Measurements from ENCODE around the gene LPP.

LPP gene

GRCh38 chr3:188489639-188490405 lies 335.9 kb downstream of the LPP start:
- TF ChIP-seq CTCF (IDR thresholded peaks at IDR 0.05; ENCODE audit: control insufficient read depth, insufficient read depth, low read depth, low read length, missing control alignments): no peak
- no peak for DNase-seq (ENCODE audit: low read depth)
- H3K4me3 ChIP-seq (ENCODE audit: control insufficient read depth, low read depth, low read length): no peak overlapping the region

GRCh38 chr3:188490416-188490815 lies 336.5 kb downstream of the LPP start:
- no peak overlapping the region for H3K4me3 ChIP-seq (ENCODE audit: control insufficient read depth, low read depth, low read length)
- no peak for TF ChIP-seq CTCF (IDR thresholded peaks at IDR 0.05; ENCODE audit: control insufficient read depth, insufficient read depth, low read depth, low read length, missing control alignments)
- no peak for DNase-seq (ENCODE audit: low read depth)

- TF ChIP-seq CTCF (IDR thresholded peaks at IDR 0.05; ENCODE audit: control insufficient read depth, insufficient read depth, low read depth, low read length, missing control alignments): no peak
- no peak overlapping the region for H3K4me3 ChIP-seq (ENCODE audit: control insufficient read depth, low read depth, low read length)
- no peak for DNase-seq (ENCODE audit: low read depth)
These were observed 337.3 kb downstream of the LPP start for GRCh38 chr3:188491276-188491687.

- no peak for DNase-seq (ENCODE audit: low read depth)
- TF ChIP-seq CTCF (IDR thresholded peaks at IDR 0.05; ENCODE audit: control insufficient read depth, insufficient read depth, low read depth, low read length, missing control alignments): no peak
- no peak overlapping the region for H3K4me3 ChIP-seq (ENCODE audit: control insufficient read depth, low read depth, low read length)
These were observed 342.4 kb downstream of the LPP start for GRCh38 chr3:188496390-188496789.

GRCh38 chr3:188497021-188497420 lies 343.1 kb downstream of the LPP start:
- no peak for DNase-seq (ENCODE audit: low read depth)
- no peak for TF ChIP-seq CTCF (IDR thresholded peaks at IDR 0.05; ENCODE audit: control insufficient read depth, insufficient read depth, low read depth, low read length, missing control alignments)

GRCh38 chr3:188503647-188504046 lies 349.7 kb downstream of the LPP start:
- H3K4me3 ChIP-seq (ENCODE audit: control insufficient read depth, low read depth, low read length): no peak overlapping the region
- TF ChIP-seq CTCF (IDR thresholded peaks at IDR 0.05; ENCODE audit: control insufficient read depth, insufficient read depth, low read depth, low read length, missing control alignments): no peak
- DNase-seq (ENCODE audit: low read depth): no peak

More at GRCh38 chr3:188497021-188497420, 343.1 kb downstream of the LPP start:
- H3K4me3 ChIP-seq (ENCODE audit: control insufficient read depth, low read depth, low read length): no peak overlapping the region

All from AG09309 (cell line).